ENCODE results near the gene DICER1. TPM values are rescaled to one million over a fixed set of nuclear protein-coding genes. Genes with fewer than 3 reads are reported as not detected.

The DICER1 gene
- total and polyA plus RNA-seq, 12 donors = 4.9 to 38.8 (median 27.2) TPM

GRCh38 chr14:95088665-95089064 is 68.7 kb downstream of the DICER1 start:
- TF ChIP-seq CTCF (IDR thresholded peaks at IDR 0.05) = no peak
- H3K27ac ChIP-seq = no peak overlapping the region
- WGBS, 2 donors = 54 to 59% methylated on average over 4 of the region's 4 CpGs
- intact Hi-C loops (cut with DNase I) = no loop called here
- ATAC-seq = no peak
- H3K4me1 ChIP-seq = peaks cover 0 to 11% (median 0%) of the 10 kb centered on the region in 9 donors
- no peak for DNase-seq
- H3K36me3 ChIP-seq = peaks cover 0 to 97% (median 47%) of the 10 kb centered on the region in 9 donors
- H3K9me3 ChIP-seq = no peaks in the 10 kb centered on the region
- H3K4me3 ChIP-seq = no peak overlapping the region
- no peaks in the 10 kb centered on the region for H3K27me3 ChIP-seq

- DNase-seq (no peak), ATAC-seq (no peak)
- Histone ChIP-seq H3K4me1 (peaks cover 0 to under 1% (median 0%) of the 10 kb centered on the region in 9 donors), H3K27ac (no peak overlapping the region), H3K9me3 (no peaks in the 10 kb centered on the region), H3K27me3 (no peaks in the 10 kb centered on the region), H3K36me3 (peaks cover 0 to 86% (median 45%) of the 10 kb centered on the region in 9 donors), H3K4me3 (no peak overlapping the region)
- intact Hi-C loops (cut with DNase I) = no loop called here
- WGBS, 2 donors = 86 to 90% methylated on average over 6 of the region's 6 CpGs
- TF ChIP-seq CTCF (IDR thresholded peaks at IDR 0.05) = no peak
These were observed 69.7 kb downstream of the DICER1 start for GRCh38 chr14:95087619-95088018.

GRCh38 chr14:95085321-95085720 is 72.0 kb downstream of the DICER1 start:
- 83% methylated on average over 5 of the region's 5 CpGs for WGBS, 2 donors
- no peaks in the 10 kb centered on the region for H3K9me3 ChIP-seq
- no peak for DNase-seq
- intact Hi-C loops (cut with DNase I) = no loop called here
- peaks cover 0 to 7% (median 0%) of the 10 kb centered on the region in 9 donors for H3K4me1 ChIP-seq
- H3K27me3 ChIP-seq = no peaks in the 10 kb centered on the region
- peaks cover 0 to 63% (median 37%) of the 10 kb centered on the region in 9 donors for H3K36me3 ChIP-seq
- no peak for ATAC-seq
- no peak overlapping the region for H3K4me3 ChIP-seq
- no peak overlapping the region for H3K27ac ChIP-seq
- TF ChIP-seq CTCF (IDR thresholded peaks at IDR 0.05) = no peak

GRCh38 chr14:95078867-95079266 is 78.5 kb downstream of the DICER1 start:
- H3K27me3 ChIP-seq = peaks cover 0 to 15% (median 0%) of the 10 kb centered on the region in 7 donors
- ATAC-seq (no peak), DNase-seq (no peak)
- 65 to 75% methylated on average over 3 of the region's 3 CpGs for WGBS, 2 donors
- no peak overlapping the region for H3K4me3 ChIP-seq
- no peak for TF ChIP-seq CTCF (IDR thresholded peaks at IDR 0.05)
- peaks cover 0 to 6% (median 0%) of the 10 kb centered on the region in 11 donors for H3K9me3 ChIP-seq
- no peaks in the 10 kb centered on the region for H3K36me3 ChIP-seq
- intact Hi-C loops (cut with DNase I) = no loop called here
- peaks cover 0 to 7% (median 0%) of the 10 kb centered on the region in 9 donors for H3K4me1 ChIP-seq
- H3K27ac ChIP-seq = no peak overlapping the region
